GM06990 (cell line): ENCODE data around the gene PTPN4.

ENCODE experiments used
- DNase-seq: peaks from one replicate; pipeline ENCODE4 v3.0.0-alpha.2; 2011; ENCODE audit not compliant: insufficient read length; ENCODE audit errors: extremely low read depth
- H3K27me3 ChIP-seq: replicated peaks from 2 replicates; pipeline ENCODE4 v1.6.0; 2011; ENCODE audit warnings: low read length; ENCODE audit not compliant: control insufficient read depth, insufficient read depth
- H3K36me3 ChIP-seq: 2 replicates; pipeline ENCODE4 v1.5.1; 2011; ENCODE audit warnings: low read length; ENCODE audit not compliant: control insufficient read depth, insufficient read depth
- H3K4me3 ChIP-seq: replicated peaks from 2 replicates; pipeline ENCODE4 v1.5.1; 2011; ENCODE audit warnings: low read depth, mild to moderate bottlenecking, control low read depth, low read length
- TF ChIP-seq, protein P1 (sequence below): IDR thresholded peaks from 2 replicates; pipeline ENCODE4 v1.5.1; 2011; ENCODE audit warnings: low read length, control low read depth, mild to moderate bottlenecking, inconsistent platforms; ENCODE audit not compliant: insufficient read depth, poor library complexity, severe bottlenecking

The PTPN4 gene

DNA sequence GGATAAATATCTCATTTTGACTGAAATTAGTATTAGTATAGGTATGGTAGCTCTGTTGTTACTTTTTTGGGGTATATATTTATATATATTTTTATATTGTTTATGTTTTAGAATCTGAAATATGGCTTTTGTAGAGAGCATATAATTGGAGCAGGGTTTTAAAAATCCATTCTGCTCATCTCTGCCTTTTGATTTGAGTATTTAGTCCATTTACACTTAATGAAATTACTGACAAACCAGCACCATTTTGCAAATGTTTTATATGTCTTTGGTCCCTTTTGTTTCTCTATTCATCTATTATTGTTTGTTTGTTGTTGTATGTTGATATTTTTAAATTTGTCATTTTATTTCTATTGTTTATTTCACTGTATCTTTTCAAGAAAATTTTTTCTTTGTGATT lies 30.7 kb downstream of the PTPN4 start:
- Histone ChIP-seq H3K4me3 (no peak overlapping the region), H3K27me3 (no peaks in the 10 kb centered on the region), H3K36me3 (peaks cover 4% of the 10 kb centered on the region)
- TF ChIP-seq, protein P1, sequence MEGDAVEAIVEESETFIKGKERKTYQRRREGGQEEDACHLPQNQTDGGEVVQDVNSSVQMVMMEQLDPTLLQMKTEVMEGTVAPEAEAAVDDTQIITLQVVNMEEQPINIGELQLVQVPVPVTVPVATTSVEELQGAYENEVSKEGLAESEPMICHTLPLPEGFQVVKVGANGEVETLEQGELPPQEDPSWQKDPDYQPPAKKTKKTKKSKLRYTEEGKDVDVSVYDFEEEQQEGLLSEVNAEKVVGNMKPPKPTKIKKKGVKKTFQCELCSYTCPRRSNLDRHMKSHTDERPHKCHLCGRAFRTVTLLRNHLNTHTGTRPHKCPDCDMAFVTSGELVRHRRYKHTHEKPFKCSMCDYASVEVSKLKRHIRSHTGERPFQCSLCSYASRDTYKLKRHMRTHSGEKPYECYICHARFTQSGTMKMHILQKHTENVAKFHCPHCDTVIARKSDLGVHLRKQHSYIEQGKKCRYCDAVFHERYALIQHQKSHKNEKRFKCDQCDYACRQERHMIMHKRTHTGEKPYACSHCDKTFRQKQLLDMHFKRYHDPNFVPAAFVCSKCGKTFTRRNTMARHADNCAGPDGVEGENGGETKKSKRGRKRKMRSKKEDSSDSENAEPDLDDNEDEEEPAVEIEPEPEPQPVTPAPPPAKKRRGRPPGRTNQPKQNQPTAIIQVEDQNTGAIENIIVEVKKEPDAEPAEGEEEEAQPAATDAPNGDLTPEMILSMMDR, result no peak
- DNase-seq, result no peak

DNA sequence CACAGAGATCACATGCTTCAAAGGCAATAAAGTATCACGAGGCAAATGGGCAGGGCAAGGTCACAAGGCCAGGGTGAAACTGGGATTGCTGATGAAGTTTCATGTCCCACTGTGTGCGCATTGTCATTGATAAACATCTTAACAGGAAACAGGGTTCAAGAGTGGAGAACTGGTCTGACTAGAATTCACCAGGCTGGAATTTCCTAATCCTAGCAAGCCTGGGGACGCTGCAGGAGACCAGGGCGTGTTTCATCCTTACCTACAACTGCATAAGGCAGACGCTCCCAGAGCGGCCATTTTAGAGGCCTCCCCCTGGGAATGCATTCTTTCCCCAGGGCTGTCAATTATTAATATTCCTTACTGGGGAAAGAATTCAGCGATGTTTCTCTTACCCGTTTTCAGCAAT lies 33.2 kb downstream of the PTPN4 start:
- Histone ChIP-seq H3K4me3 (no peak overlapping the region), H3K27me3 (no peaks in the 10 kb centered on the region), H3K36me3 (peaks cover 4% of the 10 kb centered on the region)
- TF ChIP-seq, protein P1, result no peak
- no peak for DNase-seq

DNA sequence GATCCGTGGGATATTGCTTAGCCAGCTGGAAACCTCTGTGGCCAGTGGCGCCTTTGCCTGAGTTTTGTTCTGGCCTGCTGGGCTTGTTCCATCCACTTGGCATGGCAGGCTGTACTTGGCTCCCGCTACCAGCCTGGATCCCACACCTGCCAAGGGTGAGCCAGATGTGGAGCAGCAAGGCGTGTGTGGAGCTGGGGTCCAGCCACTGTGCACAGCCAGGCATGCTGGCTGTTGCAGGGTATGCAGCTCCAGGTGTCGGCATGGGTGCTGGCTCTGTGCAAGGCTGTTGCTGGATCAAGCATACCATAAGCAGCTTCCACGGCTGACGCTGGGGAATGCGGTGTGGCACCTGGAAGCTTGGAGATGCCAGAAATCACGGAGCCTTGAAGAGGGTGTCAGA lies 34.5 kb downstream of the PTPN4 start:
- H3K27me3 ChIP-seq, result no peaks in the 10 kb centered on the region
- H3K4me3 ChIP-seq, result no peak overlapping the region
- H3K36me3 ChIP-seq, result peaks cover 4% of the 10 kb centered on the region
- TF ChIP-seq, protein P1, result no peak
- DNase-seq, result no peak

DNA sequence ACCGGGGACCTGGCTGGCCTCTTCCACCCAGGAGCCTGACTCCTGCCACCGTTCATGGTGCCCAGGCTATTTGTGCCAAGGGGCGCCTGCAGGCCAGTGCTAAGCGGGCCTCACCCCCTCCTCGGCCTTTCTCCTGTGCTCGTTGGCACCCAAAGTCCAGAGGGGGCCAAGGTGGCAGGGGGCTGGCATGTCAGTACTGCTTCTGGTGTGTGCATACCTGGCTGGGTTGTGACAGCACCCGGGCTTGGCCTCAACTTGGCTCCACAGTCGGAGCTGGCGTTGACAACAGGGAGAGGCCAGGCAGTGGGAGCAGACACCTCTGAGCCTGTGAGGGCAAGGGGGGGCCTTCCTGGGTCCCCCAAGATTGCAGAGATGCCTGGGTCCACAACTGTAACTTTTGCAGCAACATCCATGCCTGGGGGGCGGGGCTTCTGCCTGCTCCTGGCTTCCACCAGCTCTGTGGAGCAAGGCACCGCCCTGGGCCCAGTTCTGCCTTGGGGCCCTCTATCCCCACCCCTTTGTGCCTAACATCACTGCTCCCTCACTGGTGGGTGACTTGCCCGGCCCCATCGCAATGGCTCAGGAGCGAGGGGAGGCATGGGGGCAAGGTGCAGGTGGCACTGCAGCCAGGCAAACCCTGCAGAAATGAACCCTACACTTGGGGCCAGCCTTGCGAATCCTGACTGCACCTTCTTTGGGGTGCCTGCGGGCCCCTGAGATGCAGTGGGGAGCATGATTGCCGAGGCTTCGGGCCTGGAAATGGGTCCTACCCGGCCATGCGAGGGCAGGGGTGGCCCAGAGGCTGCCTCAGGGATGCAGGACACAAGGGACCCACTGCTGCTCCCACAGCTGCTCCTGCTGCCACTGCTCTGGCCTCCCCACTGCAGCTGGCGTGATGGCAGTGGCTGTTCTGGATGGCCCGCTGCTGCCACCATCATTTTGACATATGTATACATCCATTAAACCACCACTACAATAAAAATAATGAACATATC lies 35.9 kb downstream of the PTPN4 start:
- no peak for DNase-seq
- peaks cover 4% of the 10 kb centered on the region for H3K36me3 ChIP-seq
- no peak overlapping the region for H3K4me3 ChIP-seq
- no peaks in the 10 kb centered on the region for H3K27me3 ChIP-seq
- TF ChIP-seq, protein P1, result no peak

DNA sequence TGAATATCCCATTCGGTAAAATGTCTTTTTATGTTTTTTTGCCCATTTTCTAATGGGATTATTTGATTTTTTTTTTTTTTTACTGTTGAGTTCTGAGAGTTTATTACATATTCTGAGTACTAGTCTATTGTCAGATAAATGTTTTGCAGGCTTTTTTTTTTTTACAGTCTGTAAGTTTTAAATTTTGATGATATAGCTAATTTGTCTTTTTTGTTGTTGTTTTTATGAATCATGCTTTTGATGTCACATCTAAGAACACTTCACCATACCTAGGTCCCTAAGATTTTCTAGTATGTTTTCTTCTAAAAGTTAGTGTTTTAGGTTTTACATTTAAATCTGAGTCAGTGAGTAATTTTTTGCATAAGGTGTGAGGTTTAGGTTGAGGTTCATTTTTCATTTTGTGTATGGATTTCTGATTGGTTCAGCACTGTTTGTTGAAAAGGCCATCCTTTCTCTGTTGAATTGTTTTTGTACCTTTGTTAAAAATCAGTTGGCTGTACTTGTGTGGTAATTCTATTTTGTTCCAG lies 40.7 kb downstream of the PTPN4 start:
- no peak for DNase-seq
- H3K36me3 ChIP-seq, result no peaks in the 10 kb centered on the region
- TF ChIP-seq, protein P1, result no peak
- H3K4me3 ChIP-seq, result no peak overlapping the region
- no peaks in the 10 kb centered on the region for H3K27me3 ChIP-seq
